H7 (cell line): ENCODE results near the gene MYG1. TPM values are rescaled to one million over a fixed set of nuclear protein-coding genes. Genes with fewer than 3 reads are reported as not detected.

Source experiments
- DNase-seq: peaks from one replicate; pipeline ENCODE4 v3.0.0; 2012
- H3K27me3 ChIP-seq: 2 replicates; pipeline ENCODE4 v1.6.0; 2011; ENCODE audit warnings: mild to moderate bottlenecking, low read length; ENCODE audit not compliant: control insufficient read depth, insufficient read depth
- H3K36me3 ChIP-seq: replicated peaks from 2 replicates; pipeline ENCODE4 v1.5.1; 2011; ENCODE audit warnings: low read length; ENCODE audit not compliant: control insufficient read depth, insufficient read depth
- H3K4me3 ChIP-seq: 2 replicates; pipeline ENCODE4 v1.5.1; 2011; ENCODE audit warnings: low read depth, mild to moderate bottlenecking, control low read depth, low read length, moderate library complexity; ENCODE audit not compliant: insufficient read depth
- total RNA-seq: library from RNA; depleted of rRNA; stranded (reverse); fragments of >200 nt; shearing (Covaris generic); gene quantifications from 2 replicates; pipeline ENCODE4 v1.2.3, GENCODE V29; 2014

MYG1 gene
- total RNA-seq, 1 experiment from 2014 or later, result 98.0 TPM

DNA sequence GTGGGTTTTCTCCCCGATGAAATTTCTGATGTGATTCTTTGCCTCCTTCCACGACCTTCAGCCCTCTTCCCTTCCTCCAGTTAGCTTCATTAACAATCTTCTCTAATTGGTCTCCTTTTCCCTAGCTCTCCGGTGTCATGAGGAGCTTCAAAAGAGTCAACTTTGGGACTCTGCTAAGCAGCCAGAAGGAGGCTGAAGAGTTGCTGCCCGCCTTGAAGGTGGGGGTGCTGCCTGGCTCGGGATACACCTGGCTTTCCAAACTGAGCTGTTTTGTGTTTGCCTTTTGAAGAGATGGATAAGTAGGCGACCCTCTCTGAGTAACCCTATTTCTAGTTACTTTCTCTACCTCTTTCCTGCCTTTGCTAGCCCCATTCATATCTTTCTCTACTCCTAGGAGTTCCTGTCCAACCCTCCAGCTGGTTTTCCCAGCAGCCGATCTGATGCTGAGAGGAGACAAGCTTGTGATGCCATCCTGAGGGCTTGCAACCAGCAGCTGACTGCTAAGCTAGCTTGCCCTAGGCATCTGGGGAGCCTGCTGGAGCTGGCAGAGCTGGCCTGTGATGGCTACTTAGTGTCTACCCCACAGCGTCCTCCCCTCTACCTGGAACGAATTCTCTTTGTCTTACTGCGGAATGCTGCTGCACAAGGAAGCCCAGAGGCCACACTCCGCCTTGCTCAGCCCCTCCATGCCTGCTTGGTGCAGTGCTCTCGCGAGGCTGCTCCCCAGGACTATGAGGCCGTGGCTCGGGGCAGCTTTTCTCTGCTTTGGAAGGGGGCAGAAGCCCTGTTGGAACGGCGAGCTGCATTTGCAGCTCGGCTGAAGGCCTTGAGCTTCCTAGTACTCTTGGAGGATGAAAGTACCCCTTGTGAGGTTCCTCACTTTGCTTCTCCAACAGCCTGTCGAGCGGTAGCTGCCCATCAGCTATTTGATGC lies 30.6 kb upstream of the MYG1 start:
- peak; percentile 73 for DNase-seq
- peak overlapping the region; percentile 89 for H3K4me3 ChIP-seq
- no peaks in the 10 kb centered on the region for H3K27me3 ChIP-seq
- peaks cover 19% of the 10 kb centered on the region for H3K36me3 ChIP-seq

DNA sequence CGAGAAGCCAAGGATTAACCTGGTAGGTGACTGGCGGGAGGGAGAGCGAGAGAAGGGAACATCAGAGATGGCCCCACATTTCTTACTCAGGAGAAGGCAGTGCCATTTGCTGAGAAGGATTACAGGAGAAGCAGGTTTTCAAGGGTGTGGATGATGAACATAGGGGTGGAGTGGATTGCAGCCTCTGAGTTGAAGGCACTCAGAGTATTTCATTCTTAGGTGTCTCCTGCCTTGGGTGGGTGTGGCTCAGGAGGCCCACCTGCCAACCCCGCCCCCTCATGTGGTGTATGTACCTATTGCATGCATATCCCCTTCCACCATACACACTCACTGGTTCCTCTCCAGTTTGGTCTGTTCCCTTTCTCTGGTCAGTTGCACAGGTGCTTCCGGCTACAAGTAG lies 25.1 kb upstream of the MYG1 start:
- DNase-seq, result no peak
- no peaks in the 10 kb centered on the region for H3K27me3 ChIP-seq
- no peak overlapping the region for H3K4me3 ChIP-seq
- H3K36me3 ChIP-seq, result peaks cover 37% of the 10 kb centered on the region

DNA sequence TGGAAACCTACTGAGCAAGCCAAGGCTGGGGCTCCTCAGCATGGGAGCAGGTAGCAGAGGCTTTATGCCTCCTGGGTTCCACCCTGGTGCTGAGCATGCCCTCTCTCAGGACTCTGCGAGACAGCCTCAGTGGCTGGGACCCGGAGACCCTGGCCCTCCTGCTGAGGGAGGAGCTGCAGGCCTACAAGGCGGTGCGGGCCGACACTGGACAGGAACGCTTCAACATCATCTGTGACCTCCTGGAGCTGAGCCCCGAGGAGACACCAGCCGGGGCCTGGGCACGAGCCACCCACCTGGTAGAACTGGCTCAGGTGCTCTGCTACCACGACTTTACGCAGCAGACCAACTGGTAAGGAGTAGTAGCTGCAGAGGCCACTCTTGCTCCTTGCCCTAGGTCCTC lies 23.0 kb upstream of the MYG1 start:
- DNase-seq, result no peak
- peaks cover 35% of the 10 kb centered on the region for H3K36me3 ChIP-seq
- no peaks in the 10 kb centered on the region for H3K27me3 ChIP-seq
- H3K4me3 ChIP-seq, result no peak overlapping the region

DNA sequence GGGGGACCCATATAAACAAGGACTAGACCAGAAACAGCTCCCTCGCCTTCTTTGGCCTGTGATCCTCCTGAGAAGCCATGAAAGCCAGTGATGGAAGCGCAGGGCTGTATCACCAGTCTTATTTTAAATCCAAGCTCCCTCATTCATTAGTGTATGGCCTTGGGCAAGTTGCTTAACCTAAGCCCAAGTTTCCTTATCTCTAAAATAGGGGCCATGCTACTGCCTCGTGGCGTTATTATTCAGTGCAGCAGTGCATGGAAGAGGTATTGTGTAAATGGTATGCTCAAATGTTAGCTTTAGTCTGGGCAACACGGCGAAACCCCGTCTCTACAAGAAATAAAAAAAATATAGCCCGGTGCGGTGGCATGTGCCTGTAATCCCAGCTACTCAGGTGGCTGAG lies 21.5 kb upstream of the MYG1 start:
- Histone ChIP-seq H3K27me3 (no peaks in the 10 kb centered on the region), H3K36me3 (peaks cover 45% of the 10 kb centered on the region), H3K4me3 (no peak overlapping the region)
- no peak for DNase-seq

DNA sequence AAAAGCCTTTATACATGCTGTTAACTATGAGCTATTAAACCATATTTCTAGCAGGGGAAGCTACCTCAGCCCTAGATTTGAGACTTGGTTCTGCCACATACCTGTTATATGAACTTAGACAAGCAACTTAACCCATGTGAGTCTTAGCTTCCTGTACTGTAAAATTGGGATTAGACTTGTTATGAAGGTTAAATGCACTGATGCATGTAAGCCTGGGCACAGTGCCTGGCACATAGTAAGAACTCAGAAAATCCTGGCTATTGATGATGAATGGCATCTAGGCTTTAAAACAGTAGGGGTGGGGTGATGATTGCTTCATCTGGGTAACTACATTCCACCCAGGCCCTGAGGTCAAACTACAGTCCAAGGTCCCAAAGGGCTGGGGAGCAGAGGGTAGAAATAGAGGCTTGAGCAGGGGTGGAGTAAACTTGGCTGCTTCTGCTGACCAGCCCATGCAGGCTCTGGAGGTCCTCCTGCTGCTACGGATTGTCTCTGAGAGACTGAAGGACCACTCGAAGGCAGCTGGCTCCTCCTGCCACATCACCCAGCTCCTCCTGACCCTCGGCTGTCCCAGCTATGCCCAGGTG lies 20.1 kb upstream of the MYG1 start:
- no peaks in the 10 kb centered on the region for H3K27me3 ChIP-seq
- no peak for DNase-seq
- no peak overlapping the region for H3K4me3 ChIP-seq
- H3K36me3 ChIP-seq, result peaks cover 54% of the 10 kb centered on the region

DNA sequence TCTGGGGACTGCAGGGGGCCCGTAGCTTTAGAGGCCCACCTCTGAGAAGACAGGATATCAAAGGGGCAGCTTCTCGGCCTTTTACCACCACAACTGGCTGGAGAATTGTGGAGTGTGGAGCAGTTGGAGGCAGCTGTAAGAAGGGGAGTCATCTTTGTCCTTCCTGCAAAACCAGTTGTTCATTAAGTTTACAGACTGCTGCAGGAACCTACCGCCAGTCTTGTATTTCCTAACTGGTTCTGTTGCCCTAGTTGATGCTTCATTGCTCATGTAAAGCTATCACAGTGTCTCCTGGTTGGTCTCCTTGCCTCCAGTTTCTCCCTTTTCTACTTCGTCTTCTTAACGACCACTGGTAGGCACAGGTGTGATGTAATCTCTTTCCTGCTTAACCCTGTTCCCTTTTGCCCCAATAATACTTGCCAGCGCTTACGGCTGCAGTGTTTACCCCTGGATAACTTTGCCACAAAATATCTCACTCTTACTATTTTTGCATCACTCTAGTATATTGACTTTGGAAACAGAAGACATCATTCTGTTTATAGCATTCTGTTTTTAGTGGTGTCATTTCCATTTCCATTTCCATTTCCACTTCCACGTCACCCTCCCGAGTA lies 19.5 kb upstream of the MYG1 start:
- no peak for DNase-seq

DNA sequence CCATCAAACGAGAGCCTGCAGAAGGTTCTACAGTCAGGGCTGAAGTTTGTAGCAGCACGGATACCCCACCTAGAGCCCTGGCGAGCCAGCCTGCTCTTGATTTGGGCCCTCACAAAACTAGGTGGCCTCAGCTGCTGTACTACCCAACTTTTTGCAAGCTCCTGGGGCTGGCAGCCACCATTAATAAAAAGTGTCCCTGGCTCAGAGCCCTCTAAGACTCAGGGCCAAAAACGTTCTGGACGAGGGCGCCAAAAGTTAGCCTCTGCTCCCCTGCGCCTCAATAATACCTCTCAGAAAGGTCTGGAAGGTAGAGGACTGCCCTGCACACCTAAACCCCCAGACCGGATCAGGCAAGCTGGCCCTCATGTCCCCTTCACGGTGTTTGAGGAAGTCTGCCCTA lies 13.0 kb upstream of the MYG1 start:
- peaks cover 58% of the 10 kb centered on the region for H3K36me3 ChIP-seq
- no peak for DNase-seq

More for the DNA sequence above, 19.5 kb upstream of the MYG1 start:
- peaks cover 54% of the 10 kb centered on the region for H3K36me3 ChIP-seq
- H3K27me3 ChIP-seq, result no peaks in the 10 kb centered on the region
- H3K4me3 ChIP-seq, result no peak overlapping the region

DNA sequence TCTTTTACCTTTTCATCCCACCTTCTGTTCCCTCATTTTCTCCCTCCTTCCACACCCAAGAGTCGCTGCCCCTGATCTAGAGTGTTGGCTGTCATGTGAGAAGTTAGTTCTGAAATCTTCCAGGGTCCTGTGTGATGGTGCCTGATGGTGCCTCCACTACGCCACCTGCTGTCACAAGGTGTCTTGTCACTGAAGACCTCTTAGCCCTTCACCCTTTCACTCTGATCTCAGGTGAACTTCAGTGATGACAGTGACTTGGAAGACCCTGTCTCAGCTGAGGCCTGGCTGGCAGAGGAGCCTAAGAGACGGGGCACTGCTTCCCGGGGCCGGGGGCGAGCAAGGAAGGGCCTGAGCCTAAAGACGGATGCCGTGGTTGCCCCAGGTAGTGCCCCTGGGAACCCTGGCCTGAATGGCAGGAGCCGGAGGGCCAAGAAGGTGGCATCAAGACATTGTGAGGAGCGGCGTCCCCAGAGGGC lies 11.7 kb upstream of the MYG1 start:
- DNase-seq, result peak; percentile 89
- no peak overlapping the region for H3K4me3 ChIP-seq
- H3K36me3 ChIP-seq, result peaks cover 57% of the 10 kb centered on the region
- no peaks in the 10 kb centered on the region for H3K27me3 ChIP-seq

More for the DNA sequence above, 13.0 kb upstream of the MYG1 start:
- Histone ChIP-seq H3K27me3 (no peaks in the 10 kb centered on the region), H3K4me3 (no peak overlapping the region)

DNA sequence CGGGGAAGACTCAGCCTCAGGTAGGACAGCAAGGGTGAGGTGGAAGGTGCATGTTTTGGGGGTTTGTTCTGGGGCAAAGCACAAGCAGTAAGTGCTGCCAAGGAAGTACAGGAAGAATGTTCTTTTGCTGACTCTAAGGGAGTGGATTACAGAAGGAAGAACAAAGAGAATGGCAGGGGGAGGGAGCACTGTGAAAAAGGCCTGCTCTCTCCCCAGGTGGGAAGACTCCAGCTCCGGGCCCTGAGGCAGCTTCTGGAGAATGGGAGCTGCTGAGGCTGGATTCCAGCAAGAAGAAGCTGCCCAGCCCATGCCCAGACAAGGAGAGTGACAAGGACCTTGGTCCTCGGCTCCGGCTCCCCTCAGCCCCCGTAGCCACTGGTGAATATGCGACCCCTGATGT lies 11.2 kb upstream of the MYG1 start:
- Histone ChIP-seq H3K4me3 (no peak overlapping the region), H3K36me3 (peaks cover 54% of the 10 kb centered on the region), H3K27me3 (no peaks in the 10 kb centered on the region)
- no peak for DNase-seq

DNA sequence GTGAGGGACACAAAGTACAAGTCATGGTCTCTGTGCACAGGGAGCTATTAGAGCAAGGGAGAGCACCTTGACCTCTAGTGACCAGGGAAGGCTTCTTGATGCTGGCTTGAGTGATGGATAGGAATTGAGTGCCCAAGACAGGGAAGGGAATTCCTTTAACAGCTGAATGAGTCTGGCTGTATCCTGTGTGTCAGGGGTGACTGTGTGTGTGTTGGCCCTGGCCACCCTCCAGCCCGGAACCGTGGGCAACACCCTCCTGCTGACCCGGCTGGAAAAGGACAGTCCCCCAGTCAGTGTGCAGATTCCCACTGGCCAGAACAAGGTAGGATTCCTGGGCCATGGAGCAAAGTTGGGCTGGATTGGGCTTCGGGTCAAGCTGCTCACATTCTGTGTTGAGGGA lies 9.6 kb upstream of the MYG1 start:
- no peak for DNase-seq
- Histone ChIP-seq H3K36me3 (peaks cover 47% of the 10 kb centered on the region), H3K4me3 (no peak overlapping the region), H3K27me3 (no peaks in the 10 kb centered on the region)

DNA sequence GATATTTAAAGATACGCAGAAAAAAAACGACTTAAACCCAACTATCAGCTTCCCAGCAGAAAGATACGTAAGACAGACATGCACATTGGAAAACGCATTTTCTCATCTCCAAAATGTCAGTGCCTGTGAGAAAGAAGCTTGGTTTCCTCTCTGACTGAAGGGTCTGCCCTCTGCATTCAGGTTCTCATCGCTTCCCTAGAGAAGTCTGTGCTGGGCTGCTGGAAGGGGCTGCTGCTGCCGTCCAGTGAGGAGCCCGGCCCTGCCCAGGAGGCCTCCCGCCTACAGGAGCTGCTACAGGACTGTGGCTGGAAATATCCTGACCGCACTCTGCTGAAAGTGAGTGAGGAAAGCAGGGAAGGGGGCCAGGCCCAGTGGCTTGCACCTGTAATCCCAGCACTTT lies 8.8 kb upstream of the MYG1 start:
- H3K36me3 ChIP-seq, result peaks cover 43% of the 10 kb centered on the region
- H3K27me3 ChIP-seq, result no peaks in the 10 kb centered on the region
- H3K4me3 ChIP-seq, result no peak overlapping the region
- DNase-seq, result no peak

DNA sequence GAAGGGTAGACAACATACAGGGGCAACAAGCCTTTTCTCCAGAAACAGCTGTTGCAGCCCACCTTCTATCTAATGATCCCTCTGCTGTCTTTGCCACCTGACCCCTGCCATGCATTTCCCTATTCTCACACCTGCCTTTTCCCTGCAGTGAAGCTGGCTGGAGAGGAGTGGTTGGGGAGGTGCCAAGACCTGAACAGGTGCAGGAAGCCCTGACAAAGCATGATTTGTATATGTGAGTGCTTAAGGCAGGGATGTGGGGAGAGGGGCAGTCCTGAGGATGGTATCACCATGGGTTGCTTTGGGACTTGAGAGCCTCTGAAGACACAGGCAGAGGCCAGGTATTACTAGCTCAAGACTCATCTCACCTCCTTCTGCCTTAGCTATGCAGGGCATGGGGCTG lies 7.1 kb upstream of the MYG1 start:
- no peak for DNase-seq
- H3K27me3 ChIP-seq, result no peaks in the 10 kb centered on the region
- no peak overlapping the region for H3K4me3 ChIP-seq
- peaks cover 39% of the 10 kb centered on the region for H3K36me3 ChIP-seq

DNA sequence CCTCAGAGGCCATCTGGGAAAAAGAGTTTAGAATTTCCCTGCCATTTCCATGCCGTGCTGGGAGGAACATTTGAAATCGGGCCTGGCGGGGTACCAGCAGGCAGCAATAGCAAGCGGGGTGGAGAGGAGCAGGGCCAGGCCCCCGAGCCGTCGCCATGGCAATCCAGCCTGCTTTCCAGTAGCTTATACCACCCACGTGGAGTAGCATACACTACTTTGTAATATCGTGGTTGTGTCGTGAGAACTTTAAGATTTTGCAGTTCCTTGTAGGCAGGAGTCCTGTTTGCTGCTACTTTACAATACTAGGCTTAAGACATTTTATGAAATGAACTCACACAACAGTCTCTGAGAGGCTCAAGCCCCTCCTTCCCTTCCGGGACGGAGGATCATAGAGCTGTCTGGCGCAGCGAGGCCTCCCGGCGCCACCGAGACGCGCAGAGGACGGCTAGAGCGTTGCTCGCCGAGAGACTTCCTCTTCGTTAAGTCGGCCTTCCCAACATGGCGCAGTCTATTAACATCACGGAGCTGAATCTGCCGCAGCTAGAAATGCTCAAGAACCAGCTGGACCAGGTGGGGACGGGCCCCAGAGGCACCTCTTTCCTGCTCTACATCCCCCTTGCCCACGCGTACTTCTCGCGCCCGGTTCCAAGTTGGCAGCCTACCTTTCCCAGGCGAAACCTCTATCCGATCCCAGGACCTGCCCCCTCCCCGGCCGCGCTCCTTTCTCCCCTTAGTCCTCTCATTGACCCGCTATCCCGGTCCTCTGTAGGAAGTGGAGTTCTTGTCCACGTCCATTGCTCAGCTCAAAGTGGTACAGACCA lies 4.2 kb upstream of the MYG1 start, which contains the start of gene PFDN5:
PFDN5 (plus strand) TSS at position 473 of the 821 bp plus-strand sequence; CDS start at position 499, 26 bp downstream.
- no peaks in the 10 kb centered on the region for H3K27me3 ChIP-seq
- peaks cover 24% of the 10 kb centered on the region for H3K36me3 ChIP-seq
- DNase-seq, result peak; percentile 94
- H3K4me3 ChIP-seq, result peak within 1 kb of the TSS; percentile 74

DNA sequence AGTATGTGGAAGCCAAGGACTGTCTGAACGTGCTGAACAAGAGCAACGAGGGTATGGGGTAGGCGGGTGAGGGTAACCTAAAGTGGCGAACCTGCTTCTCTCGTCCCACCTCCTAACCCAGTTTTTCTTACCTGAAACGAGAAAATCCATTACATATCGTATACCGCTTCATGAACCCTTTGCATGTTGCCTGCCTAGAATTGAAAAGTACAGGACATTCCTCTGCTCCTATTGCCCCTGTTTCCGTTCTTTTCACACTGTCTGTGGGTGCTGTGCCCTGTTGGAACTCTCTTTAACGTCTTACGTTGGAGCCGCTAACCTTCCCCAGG lies 3.6 kb upstream of the MYG1 start:
- no peak for DNase-seq
- Histone ChIP-seq H3K36me3 (peaks cover 21% of the 10 kb centered on the region), H3K27me3 (no peaks in the 10 kb centered on the region), H3K4me3 (peak overlapping the region; percentile 74)
